Fibroblast of skin of left biceps (primary cell): Measurements from ENCODE around the gene GOLGA8K.
"Not testable (repeated sequence)": the region's sequence is repeated elsewhere in the genome, so short reads cannot be mapped to it uniquely, and the experiment has no call there.

Source experiments
- DNase-seq, 2 experiments: peaks; one replicate each; pipeline ENCODE4 v3.0.0-alpha.2; 2013; ENCODE audit warnings: low read depth in 2 of 2

GOLGA8K gene

GRCh38 chr15:32352748-32353147, 50.3 kb downstream of the GOLGA8K start:
- not testable (repeated sequence) for DNase-seq

- DNase-seq = not testable (repeated sequence)
Observed at GRCh38 chr15:32350563-32351220, 52.4 kb downstream of the GOLGA8K start.

GRCh38 chr15:32347037-32347436, 56.1 kb downstream of the GOLGA8K start:
- DNase-seq = not testable (repeated sequence)

GRCh38 chr15:32345978-32346547, 57.0 kb downstream of the GOLGA8K start:
- DNase-seq = not testable (repeated sequence)

GRCh38 chr15:32343921-32344320, 59.2 kb downstream of the GOLGA8K start:
- not testable (repeated sequence) for DNase-seq
